HG02588 (cell line): ENCODE results near the gene FAM174C.

ENCODE experiments used
- ATAC-seq: cut with Tn5 transposase; IDR thresholded peaks from one replicate; pipeline ENCODE4 v1.9.1; 2021; ENCODE audit warnings: mild to moderate bottlenecking, moderate library complexity; ENCODE audit not compliant: unreplicated experiment

Gene FAM174C

DNA sequence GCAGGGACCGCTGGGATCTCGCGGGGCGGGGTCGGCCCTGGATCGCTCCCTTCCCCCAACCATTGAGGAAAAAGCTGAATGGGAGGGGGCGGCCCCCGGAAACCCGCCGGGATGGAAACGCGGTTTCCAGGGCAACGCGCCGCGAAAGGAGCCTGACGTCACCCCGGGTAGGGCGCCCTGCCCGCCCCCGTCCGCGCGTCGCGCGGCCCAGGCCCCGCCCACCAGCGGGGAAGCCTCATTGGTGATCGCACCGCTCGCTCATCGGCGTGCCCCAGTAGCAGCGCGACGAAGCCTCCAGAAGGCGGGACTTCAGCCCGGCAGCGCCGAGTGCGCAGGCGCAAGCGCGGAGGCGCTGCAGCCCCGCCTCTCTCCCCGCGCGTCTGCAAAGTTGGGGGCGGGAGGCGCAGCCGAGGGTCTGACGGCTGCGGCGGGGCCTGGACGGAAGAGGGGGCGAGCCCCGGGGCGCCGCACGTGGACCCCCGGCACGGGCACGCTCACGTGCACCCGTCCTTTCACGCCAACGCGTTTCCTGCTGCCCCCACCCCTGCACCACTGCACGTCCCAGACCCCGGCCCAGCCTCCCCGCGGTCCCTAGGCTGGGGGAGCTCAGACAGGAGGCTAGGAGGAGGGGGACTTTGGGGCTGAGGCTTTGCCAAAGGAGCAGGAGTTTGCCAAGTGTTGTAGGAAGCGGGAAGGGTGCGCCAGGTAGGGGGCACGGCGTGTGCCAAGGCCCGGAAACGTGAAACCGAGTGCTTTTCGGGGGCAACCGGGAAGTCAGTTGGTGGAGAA lies 14.4 kb upstream of the FAM174C start:
- ATAC-seq: peak; percentile 63

DNA sequence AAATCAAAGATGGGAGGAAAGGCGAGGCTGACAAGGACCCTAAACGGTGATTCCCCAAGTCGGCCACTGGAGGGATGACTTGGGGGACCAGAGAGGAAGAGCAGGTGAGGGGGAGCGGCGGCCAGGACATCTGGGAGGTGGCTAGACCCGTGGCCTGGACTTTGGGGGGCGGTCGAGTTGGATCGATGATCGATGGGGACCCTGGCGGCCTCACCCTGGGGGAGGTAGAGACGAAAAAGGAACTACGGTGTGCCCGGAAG lies 13.9 kb upstream of the FAM174C start:
- no peak for ATAC-seq

GRCh38 chr19:1261798-1262622 lies 13.3 kb upstream of the FAM174C start:
- no peak for ATAC-seq

DNA sequence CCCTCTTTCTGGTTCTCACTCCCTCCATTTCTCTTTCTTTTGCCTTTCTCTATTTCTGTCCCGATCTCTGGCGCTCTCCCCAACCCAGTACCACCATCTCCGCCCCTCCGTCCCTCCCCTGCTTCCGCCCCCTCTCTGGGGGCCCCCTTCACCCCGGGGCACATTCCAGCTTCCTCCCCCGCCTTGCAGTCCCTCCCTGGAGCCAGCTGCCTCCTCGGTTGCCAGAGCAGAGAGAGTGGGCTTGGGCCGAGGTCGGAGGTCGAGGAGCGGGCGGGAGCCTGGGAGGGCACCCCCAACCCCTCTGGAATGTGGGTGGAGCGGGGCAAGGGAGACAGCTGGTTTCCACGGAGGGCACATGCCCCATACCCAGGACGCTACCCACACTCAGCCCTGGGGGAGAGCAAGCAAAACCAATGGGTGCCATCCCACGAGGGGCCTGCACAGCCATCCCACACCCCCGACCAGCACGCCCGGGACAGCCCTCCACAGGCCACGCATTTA lies 12.7 kb upstream of the FAM174C start:
- ATAC-seq: no peak

DNA sequence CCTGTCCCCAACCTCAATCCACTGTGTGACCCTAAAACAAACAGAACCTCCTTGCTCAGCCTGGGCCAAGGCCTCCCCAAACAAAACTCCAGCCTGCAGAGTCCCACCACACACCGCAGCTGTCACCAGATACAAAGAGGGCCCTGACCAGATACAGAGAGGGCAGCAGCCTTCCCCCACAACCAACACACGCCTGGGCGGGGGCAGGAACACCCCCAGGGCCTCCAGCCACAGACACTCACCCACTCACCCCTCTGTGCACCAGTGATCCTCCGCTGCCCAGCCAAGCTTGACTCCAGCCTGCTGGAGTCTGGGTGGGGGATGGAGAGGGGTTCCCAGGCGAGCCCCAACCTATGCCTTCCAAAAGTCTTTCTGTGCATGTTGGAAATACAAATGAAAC lies 12.1 kb upstream of the FAM174C start:
- no peak for ATAC-seq

DNA sequence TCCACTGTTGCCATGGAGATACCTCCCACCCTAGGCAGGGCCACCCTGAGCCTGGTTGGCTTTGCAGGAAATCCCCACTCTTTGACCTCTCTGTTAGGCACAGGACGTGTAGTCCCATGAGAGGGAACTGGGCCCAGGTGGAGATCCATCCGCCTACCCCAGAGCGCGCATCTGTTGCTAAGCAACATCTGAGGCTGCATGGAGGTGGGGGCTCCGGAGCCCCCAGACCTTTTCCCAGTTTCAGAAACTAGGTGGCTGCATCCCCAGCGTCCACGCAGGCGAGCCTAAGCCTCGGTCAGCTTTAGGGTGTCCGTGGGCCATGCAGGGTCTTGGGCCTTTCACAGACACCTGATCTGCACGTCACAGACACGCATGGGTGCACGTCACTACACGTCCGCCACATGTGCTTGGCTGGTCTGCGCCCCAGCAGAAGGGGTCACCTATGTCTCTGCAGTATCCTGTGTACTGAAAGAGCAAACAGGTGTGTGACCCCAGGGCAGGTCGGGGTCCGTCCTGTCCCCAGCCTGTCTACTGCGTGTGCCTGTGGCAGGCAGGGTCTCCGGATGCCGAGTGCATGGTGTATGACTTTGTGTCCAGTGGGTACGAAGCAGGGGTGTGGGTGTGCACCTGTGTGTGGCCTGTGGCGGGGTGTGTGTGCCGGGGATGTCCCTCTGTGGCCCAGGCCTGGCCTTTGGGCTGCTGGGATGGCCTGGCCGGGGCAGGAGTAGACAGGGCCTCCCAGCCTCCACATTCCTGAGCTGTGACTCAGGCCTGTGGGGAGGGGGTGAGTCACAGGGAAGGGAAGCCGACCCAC lies 10.3 kb upstream of the FAM174C start:
- ATAC-seq: no peak

DNA sequence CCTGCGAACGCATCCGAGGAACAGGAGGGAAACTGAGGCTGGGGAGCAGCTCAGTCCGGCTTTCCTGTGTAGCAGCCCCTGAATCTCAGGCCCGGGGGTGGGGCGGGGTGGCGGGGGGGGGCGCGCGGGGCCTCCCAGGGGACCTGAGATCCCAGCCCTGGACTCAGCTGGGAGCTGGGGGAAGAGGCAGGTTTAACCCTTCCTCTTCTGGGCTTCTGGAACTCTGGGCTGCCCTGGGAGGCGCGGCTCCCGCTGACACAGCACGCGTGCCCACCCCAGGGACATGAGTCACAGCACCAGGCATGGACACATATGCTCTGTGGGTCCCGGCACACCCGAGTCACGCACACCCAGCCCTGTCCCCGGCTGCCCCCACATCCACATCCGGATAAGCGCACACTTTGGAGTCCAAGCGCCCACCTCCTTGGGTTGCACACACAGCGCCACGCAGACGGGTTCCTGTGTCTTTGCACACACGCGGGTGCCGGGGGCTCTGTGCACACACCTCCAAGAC lies 9.7 kb upstream of the FAM174C start:
- no peak for ATAC-seq

- ATAC-seq: peak; percentile 25
Observed at GRCh38 chr19:1266129-1266915, 9.0 kb upstream of the FAM174C start.

- peak; percentile 14 for ATAC-seq
Observed at GRCh38 chr19:1266916-1267476, 8.3 kb upstream of the FAM174C start.

- ATAC-seq: no peak
Observed at GRCh38 chr19:1267477-1268225, 7.7 kb upstream of the FAM174C start.

- no peak for ATAC-seq
Observed at GRCh38 chr19:1268226-1269064, 6.9 kb upstream of the FAM174C start.

- ATAC-seq: peak; percentile 47
Observed at GRCh38 chr19:1269065-1269477, 6.3 kb upstream of the FAM174C start, which contains the start of gene CIRBP. Gene CIRBP (plus strand): TSS chr19:1269332. CDS start chr19:1270934, 1,602 bp downstream.

DNA sequence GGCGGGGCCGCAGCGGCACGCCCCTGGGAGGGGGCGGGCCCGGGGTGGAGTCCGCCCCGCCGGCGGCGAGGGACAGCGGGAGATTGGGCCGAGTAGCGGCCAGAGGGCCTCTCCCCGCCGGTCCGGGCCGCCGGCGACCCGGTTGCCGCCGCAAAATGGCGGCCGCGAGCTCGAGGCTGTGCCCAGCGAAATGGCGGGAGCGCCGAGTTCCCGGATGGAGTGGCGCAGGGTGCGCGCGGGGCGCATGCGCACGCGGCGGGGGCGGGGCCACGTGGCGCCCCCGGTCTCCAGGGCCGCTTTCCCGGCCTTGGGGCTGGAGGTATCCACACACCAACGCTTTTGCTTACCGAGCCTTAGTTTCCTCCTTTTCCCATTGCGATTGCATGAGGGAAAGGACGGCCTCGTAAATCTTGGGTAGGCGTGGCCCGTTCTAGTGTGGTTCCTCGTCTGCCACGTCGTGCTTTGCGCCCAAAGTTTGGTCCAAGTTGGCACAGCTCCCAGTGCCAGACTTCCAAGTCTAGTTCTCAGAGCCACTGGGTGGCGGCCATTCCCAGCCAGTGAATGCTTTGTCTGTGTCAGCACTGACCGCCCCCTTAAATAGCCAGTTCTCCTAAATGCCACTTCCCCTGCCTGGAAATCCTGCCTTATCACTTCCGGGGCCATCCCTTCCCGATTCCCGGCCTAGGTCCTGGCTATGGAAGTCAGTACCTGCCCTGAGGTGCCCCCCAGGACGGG lies 5.7 kb upstream of the FAM174C start:
- peak; percentile 30 for ATAC-seq

DNA sequence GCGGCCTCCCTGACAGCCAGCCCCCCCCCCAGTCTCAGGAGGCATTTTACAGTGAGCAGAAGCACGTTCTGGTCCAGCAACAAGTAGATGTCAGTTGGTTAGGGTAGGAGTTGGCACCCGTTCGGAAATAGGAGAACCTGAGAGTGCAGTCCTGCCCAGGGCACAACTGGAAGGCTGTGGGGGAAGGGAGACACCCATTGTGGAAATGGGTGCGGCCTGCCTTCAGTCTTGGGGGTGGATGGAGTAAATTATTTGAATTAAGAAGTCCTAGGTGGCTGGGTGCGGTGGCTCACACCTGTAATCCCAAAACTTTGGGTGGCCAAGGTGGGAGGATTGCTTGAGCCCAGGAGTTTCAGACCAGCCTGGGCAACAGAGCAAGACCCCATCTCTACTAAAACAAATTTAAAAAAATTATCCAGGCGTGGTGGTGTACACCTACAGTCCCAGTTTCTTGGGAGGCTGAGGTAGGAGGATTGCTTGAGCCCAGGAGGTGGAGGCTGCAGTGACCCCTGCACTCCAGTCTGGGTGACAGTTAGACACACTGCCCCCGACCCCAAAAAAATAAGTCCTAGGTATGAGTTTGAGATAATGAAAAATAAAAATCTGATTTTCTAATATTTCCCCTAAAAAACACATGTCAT lies 5.0 kb upstream of the FAM174C start:
- no peak for ATAC-seq

- no peak for ATAC-seq
Observed at GRCh38 chr19:1270854-1271527, 4.3 kb upstream of the FAM174C start.

- no peak for ATAC-seq
Observed at GRCh38 chr19:1271528-1272422, 3.6 kb upstream of the FAM174C start.
